Lung microvascular endothelial cell (primary cell): ENCODE measurements around the gene TTC34. TPM values are rescaled to one million over a fixed set of nuclear protein-coding genes. Genes with fewer than 3 reads are reported as not detected.

Experiments
- DNase-seq, 2 donors: peaks; one replicate each; pipeline versions ENCODE4 v3.0.0 to v3.0.0-alpha.2; 2010; ENCODE audit warnings: low read depth in 2 of 2
- total RNA-seq: library from RNA; depleted of rRNA; stranded (reverse); fragments of >200 nt; gene quantifications from 2 replicates; pipeline ENCODE4 v1.2.1, GENCODE V29; 2014

TTC34 gene
- total RNA-seq, 1 donor from 2014 or later, result under 0.01 TPM

- no peak for DNase-seq
Measured at GRCh38 chr1:2812939-2813653, 11.6 kb upstream of the TTC34 start.

- DNase-seq, result no peak
Measured at GRCh38 chr1:2812136-2812535, 10.6 kb upstream of the TTC34 start.

- no peak for DNase-seq
Measured at GRCh38 chr1:2811533-2811918, 10.0 kb upstream of the TTC34 start.

GRCh38 chr1:2810899-2811532 is 9.5 kb upstream of the TTC34 start:
- DNase-seq, result no peak

- no peak for DNase-seq
Measured at GRCh38 chr1:2810281-2810680, 8.8 kb upstream of the TTC34 start.

GRCh38 chr1:2809656-2810055 is 8.2 kb upstream of the TTC34 start:
- no peak for DNase-seq

GRCh38 chr1:2808831-2809605 is 7.5 kb upstream of the TTC34 start:
- no peak for DNase-seq

- DNase-seq, result no peak
Measured at GRCh38 chr1:2808386-2808705, 6.9 kb upstream of the TTC34 start.

- no peak for DNase-seq
Measured at GRCh38 chr1:2807678-2808385, 6.3 kb upstream of the TTC34 start.

- no peak for DNase-seq
Measured at GRCh38 chr1:2807036-2807435, 5.5 kb upstream of the TTC34 start.

- no peak for DNase-seq
Measured at GRCh38 chr1:2806591-2806990, 5.1 kb upstream of the TTC34 start.

- DNase-seq, result no peak
Measured at GRCh38 chr1:2805801-2806430, 4.4 kb upstream of the TTC34 start.

- DNase-seq, result no peak
Measured at GRCh38 chr1:2804628-2805351, 3.3 kb upstream of the TTC34 start.

- DNase-seq, result no peak
Measured at GRCh38 chr1:2803931-2804627, 2.6 kb upstream of the TTC34 start.

GRCh38 chr1:2803086-2803930 is 1.8 kb upstream of the TTC34 start:
- DNase-seq, result no peak

GRCh38 chr1:2802421-2802961 is 998 bp upstream of the TTC34 start:
- DNase-seq, result no peak

GRCh38 chr1:2801046-2801445 is 447 bp downstream of the TTC34 start:
- no peak for DNase-seq

GRCh38 chr1:2800664-2801045 is 838 bp downstream of the TTC34 start:
- DNase-seq, result no peak
